Activated T-helper 1 cell treated with anti-CD3 and anti-CD28 coated beads, Interleukin-12 subunit alpha, Interleukin-12 subunit beta, Interleukin-2, Interleukin-4 antibody, amounts not matched to agents 30 ng/mL and 10 ng/mL and 1 ng/mL, durations not matched to agents 14 hours and 24 hours and 36 hours (primary cell): ENCODE measurements around the gene VHLL. TPM values are rescaled to one million over a fixed set of nuclear protein-coding genes. Genes with fewer than 3 reads are reported as not detected.
A peak's percentile ranks its signal among the peaks of the same experiment; 100 is the strongest.

Experiments used
- DNase-seq: peaks from one replicate; pipeline ENCODE4 v3.0.0; 2021; ENCODE audit warnings: low spot score
- H3K27ac Mint-ChIP-seq: one replicate; pipeline ENCODE4 v1.8.0; 2021; ENCODE audit warnings: mild to moderate bottlenecking, mixed read lengths
- H3K27me3 Mint-ChIP-seq: one replicate; pipeline ENCODE4 v1.8.0; 2022; ENCODE audit warnings: mild to moderate bottlenecking, moderate library complexity, mixed read lengths; ENCODE audit not compliant: insufficient read depth
- H3K36me3 Mint-ChIP-seq: one replicate; pipeline ENCODE4 v1.8.0; 2021; ENCODE audit warnings: low read depth, mixed read lengths
- H3K4me1 Mint-ChIP-seq: one replicate; pipeline ENCODE4 v1.8.0; 2021; ENCODE audit warnings: low read depth, mixed read lengths
- H3K4me3 Mint-ChIP-seq: one replicate; pipeline ENCODE4 v1.8.0; 2021; ENCODE audit warnings: mild to moderate bottlenecking, moderate library complexity, mixed read lengths
- H3K9me3 Mint-ChIP-seq: one replicate; pipeline ENCODE4 v1.8.0; 2021; ENCODE audit warnings: mixed read lengths
- intact Hi-C: fragments of 100-400 bp; cut with micrococcal nuclease; formaldehyde crosslinking; loops from one replicate; pipeline ENCODE4 v1.15.1; 2024
- total RNA-seq: library from RNA; stranded (reverse); gene quantifications from 2 replicates; pipeline ENCODE4 v1.2.3, GENCODE V29; 2022

The VHLL gene
- total RNA-seq, 1 donor from 2014 or later, result not detected

DNA sequence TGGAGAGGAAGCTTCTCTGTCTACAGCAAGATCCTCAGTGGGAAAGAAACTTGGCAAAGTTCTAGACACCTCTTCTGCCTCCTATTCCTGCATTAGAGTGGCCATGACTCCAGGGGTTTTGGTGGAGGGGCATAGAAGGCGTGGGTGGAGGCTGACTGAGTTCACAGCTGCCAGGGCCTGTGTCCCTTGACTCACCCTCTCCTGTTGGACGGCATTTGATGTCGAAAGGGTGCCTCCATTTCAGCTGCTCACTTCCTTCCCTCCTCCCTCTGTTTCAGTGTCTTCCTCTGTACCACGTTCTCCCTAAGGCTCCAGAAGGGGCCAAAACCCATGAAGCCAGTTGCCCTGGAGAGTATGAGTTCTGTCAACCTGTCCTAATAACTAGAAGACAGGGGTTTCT is 14.3 kb downstream of the VHLL start:
- Mint-ChIP-seq H3K4me1 (peaks cover 43% of the 10 kb centered on the region), H3K4me3 (peak overlapping the region; percentile 43), H3K27ac (no peak overlapping the region), H3K36me3 (peaks cover 13% of the 10 kb centered on the region), H3K27me3 (no peaks in the 10 kb centered on the region), H3K9me3 (no peaks in the 10 kb centered on the region)
- no peak for DNase-seq
- intact Hi-C loops, result loop anchor here (5.0 kb wide), 3 partner anchors 163 to 1147 kb away; partner anchors contain the start of genes IQGAP3 and SLC50A1

DNA sequence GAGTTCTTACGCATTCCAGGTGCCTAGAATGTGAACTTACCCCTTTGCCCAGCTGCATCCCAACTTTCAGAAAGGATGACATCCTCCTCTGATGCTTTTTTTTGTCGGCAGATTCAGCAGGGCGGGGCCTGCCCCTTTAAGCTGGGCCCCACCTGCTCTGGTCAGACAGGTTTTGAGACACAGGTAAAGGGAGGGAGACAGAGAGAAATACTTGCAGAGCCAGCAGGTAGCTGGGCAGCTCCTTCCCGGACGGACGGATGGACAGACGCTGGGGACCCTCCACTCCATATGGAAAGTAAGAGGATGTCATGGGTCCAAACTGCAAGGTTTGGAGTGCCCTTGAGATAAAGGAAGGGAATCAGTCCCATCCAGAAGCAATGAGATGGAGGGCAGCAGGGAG is 15.0 kb downstream of the VHLL start, which contains the start of gene TMEM79:
TMEM79 (plus strand) TSS at position 214 of the 400 bp plus-strand sequence. CDS start 902 bp downstream, outside the sequence.
- no peaks in the 10 kb centered on the region for H3K27me3 Mint-ChIP-seq
- H3K4me3 Mint-ChIP-seq, result peak within 1 kb of the TSS; percentile 91
- peaks cover 44% of the 10 kb centered on the region for H3K4me1 Mint-ChIP-seq
- DNase-seq, result no peak
- no peaks in the 10 kb centered on the region for H3K9me3 Mint-ChIP-seq
- peak within 1 kb of the TSS; percentile 93 for H3K27ac Mint-ChIP-seq
- H3K36me3 Mint-ChIP-seq, result peaks cover 10% of the 10 kb centered on the region
- intact Hi-C loops, result loop anchor here (5.0 kb wide), 3 partner anchors 163 to 1147 kb away; partner anchors contain the start of genes IQGAP3 and SLC50A1

DNA sequence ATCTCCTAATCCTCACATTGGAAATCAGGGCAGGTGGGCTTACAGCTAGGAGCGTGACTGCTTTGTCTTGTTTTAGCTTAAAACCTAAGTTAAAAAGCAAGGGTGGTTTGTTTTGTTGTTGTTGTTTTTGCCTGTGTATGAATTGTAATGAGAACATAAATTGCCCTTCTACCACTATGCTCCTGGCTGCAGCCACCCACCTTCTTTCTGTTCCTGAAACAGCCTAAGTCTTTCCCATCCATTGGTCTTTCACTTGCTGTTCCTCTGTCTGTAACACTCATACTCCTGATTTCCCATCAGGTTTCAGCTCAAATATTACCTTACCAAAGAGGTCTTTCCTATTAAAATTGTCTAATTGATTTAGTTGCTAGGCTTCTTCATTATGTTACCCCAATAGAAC is 15.6 kb downstream of the VHLL start:
- H3K27ac Mint-ChIP-seq, result peak overlapping the region; percentile 93
- H3K4me3 Mint-ChIP-seq, result peak overlapping the region; percentile 91
- DNase-seq, result no peak
- peaks cover 10% of the 10 kb centered on the region for H3K36me3 Mint-ChIP-seq
- no peaks in the 10 kb centered on the region for H3K9me3 Mint-ChIP-seq
- peaks cover 44% of the 10 kb centered on the region for H3K4me1 Mint-ChIP-seq
- intact Hi-C loops, result loop anchor here (1.0 to 5.0 kb wide), 6 partner anchors 164 to 1146 kb away; partner anchors contain the start of genes IQGAP3, PRCC, RIT1 and SLC50A1
- no peaks in the 10 kb centered on the region for H3K27me3 Mint-ChIP-seq

DNA sequence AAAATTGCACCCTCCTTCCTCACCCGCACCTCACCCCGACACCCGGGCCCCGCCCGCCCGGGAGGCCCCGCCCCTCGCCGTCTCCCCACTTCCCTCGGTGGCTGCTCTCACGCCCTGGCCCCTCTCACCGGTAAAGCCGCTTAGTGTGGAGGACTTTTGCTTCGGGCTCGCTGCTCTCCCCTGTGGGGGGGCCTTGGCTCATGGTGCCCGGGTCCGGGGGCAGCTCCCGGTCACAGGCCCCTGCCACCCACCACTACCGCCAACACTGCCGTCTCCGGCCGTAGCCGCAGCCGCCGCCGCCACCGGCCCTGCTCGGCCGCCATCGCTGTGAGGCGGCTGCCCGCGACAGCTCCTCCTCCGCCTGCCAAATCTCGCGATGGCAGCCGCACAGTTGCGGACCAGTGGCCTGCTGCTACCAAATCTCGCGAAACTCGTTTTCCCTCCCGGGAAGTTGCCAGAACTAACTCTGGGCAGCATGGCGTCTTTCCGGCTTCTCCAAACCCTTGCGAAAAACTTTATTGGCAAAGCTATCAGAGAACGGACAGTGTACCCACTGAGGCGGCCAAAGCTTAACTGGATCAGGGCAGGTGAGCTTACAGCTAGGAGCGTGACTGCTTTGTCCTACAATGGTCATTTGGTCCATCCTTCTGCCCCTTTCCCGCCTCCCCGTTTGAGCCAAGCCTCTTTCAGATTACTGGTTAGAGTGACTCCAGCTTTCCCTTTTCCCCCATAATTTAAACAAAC is 16.5 kb downstream of the VHLL start, which contains the start of gene SMG5:
SMG5 (minus strand) TSS at position 347 of the 744 bp plus-strand sequence; CDS start at position 202, 145 bp downstream.
- intact Hi-C loops, result loop anchor here (1.0 to 5.0 kb wide), 15 partner anchors 13 to 1145 kb away; partner anchors contain the start of genes CCT3, GLMP, IQGAP3 and KHDC4
- Mint-ChIP-seq H3K27me3 (peaks cover 1% of the 10 kb centered on the region), H3K4me3 (peak within 1 kb of the TSS; percentile 91), H3K9me3 (no peaks in the 10 kb centered on the region), H3K36me3 (peaks cover 18% of the 10 kb centered on the region), H3K27ac (peak within 1 kb of the TSS; percentile 93), H3K4me1 (peaks cover 44% of the 10 kb centered on the region)
- DNase-seq, result peak; percentile 94

DNA sequence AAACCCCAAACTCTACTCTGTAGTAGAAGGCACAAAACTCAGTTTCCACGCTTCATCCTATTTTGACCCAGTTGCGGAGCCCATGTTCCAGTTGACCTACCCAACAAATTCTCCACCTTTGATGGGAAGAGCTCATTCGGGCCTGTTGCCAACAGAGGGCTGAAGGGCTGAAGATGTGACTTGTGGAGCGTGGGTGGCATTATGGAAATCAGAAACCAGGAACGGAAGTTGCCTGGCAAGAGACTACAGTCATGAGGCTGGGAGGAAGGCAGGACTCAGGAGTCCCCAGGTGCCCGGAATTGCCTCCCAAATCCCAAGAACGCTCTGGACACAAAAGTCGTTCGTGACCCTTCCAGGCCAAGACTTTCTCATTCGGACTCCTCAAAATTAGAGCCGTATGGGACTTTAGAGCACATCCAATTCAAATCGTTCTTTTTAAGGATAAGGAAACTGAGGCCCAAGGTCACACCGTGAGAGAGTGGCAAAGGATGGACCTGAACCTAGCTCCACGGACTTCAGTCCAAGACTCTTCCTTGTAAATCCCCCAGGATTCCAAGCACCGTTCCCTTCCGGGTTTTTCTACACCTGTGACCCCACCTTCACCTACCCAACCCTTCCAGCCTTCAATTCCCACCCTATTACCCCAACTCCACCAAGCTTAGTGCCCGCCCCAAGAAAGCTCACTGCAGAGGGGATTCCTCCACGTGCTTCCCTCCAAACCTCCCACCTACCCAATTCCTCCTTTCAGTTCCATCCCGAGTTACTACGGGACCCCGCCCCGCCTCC is 17.2 kb downstream of the VHLL start:
- Mint-ChIP-seq H3K4me1 (peaks cover 44% of the 10 kb centered on the region), H3K36me3 (peaks cover 24% of the 10 kb centered on the region), H3K27me3 (peaks cover 1% of the 10 kb centered on the region), H3K9me3 (no peaks in the 10 kb centered on the region), H3K4me3 (peak overlapping the region; percentile 91), H3K27ac (peak overlapping the region; percentile 93)
- DNase-seq, result no peak
- intact Hi-C loops, result loop anchor here (1.0 to 5.0 kb wide), 14 partner anchors 13 to 1145 kb away; partner anchors contain the start of genes CCT3, GLMP, IQGAP3 and KHDC4

DNA sequence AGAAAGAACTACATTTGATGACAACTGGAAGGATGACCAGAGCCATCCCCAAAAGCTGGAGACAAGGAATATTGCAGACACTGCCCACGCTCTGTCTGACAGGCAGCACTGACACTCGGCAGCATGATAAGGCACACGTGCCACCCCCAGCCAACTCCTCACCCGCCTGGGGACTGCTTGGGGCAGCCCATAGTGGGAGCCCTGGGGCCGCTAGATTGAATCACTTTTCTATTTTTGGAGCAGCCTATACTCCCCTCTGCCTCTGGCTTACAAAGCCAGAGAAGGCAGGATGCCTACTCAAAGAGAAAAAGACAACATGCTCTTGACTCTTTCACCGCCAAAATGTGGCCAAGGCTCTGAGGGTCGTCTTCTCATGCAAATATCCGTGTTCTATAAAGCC is 17.8 kb downstream of the VHLL start:
- Mint-ChIP-seq H3K27ac (peak overlapping the region; percentile 93), H3K36me3 (peaks cover 26% of the 10 kb centered on the region), H3K27me3 (peaks cover 1% of the 10 kb centered on the region), H3K4me3 (peak overlapping the region; percentile 91), H3K4me1 (peaks cover 44% of the 10 kb centered on the region), H3K9me3 (no peaks in the 10 kb centered on the region)
- intact Hi-C loops, result loop anchor here (5.0 kb wide), 3 partner anchors 166 to 1144 kb away; partner anchors contain the start of genes IQGAP3 and SLC50A1
- no peak for DNase-seq

DNA sequence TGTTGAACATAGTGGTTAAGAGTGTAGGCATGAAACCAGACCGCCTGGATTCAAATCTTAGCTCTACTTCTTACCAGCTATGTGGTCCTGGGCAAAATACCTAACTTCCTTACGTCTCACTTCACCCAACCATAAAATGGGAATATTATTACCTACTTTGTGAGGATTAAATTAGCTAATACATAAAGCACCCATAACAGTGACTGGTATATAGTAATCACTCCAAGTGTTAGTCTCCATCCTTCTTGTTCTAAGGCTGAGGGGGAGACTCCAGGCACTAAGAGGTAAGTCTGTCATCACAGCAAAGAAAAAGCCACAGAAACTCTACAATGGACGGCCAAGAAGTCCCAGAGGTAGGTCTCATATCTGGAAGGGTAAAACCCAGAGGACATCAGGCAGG is 19.3 kb downstream of the VHLL start:
- peaks cover 42% of the 10 kb centered on the region for H3K4me1 Mint-ChIP-seq
- H3K4me3 Mint-ChIP-seq, result peak overlapping the region; percentile 17
- H3K9me3 Mint-ChIP-seq, result no peaks in the 10 kb centered on the region
- peak overlapping the region; percentile 50 for H3K27ac Mint-ChIP-seq
- H3K27me3 Mint-ChIP-seq, result peaks cover 1% of the 10 kb centered on the region
- intact Hi-C loops, result loop anchor here (5.0 kb wide), 3 partner anchors 167 to 1143 kb away; partner anchors contain the start of genes IQGAP3 and SLC50A1
- H3K36me3 Mint-ChIP-seq, result peaks cover 29% of the 10 kb centered on the region
- no peak for DNase-seq

DNA sequence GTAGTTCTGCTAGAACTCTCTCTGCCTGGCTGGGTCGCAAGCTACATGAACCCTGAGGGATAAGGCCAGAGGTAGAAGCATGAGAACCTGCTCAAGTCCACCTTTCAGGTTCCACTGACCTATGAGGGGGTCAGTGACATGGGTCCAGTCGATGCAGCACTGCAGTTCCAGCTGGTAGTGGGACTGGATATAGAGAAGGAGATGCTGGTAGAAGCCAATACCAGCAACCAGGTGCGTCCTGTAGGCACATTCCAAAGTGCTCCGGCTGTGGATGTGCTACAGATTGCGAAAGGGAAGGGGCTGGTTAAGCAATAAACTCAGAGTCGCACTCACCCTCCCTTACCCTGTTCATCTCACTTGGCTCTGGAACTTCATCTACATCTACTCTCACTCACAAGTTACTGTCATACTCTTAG is 22.1 kb downstream of the VHLL start:
- Mint-ChIP-seq H3K27ac (no peak overlapping the region), H3K27me3 (peaks cover 1% of the 10 kb centered on the region), H3K9me3 (no peaks in the 10 kb centered on the region), H3K4me3 (no peak overlapping the region), H3K4me1 (peaks cover 21% of the 10 kb centered on the region), H3K36me3 (peaks cover 50% of the 10 kb centered on the region)
- no peak for DNase-seq
- intact Hi-C loops, result no loop called here

DNA sequence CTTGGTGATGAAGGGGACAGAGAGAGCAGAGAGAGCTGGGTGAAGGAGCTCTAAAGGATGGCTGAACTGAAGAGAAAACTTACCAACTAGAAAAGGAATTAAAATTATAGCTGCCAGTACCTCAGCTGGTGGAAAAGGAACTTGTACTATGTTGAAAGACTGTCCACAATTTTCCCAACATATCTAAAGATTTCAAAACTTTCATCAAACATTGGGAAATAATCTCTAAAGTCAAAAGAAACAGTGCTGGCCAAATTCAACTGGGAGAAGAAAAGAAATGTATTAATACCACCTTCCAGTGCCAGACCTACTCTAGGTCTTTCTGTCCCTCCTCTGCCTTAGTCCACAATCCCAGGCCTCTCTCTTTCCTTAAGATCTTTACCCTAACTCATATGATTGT is 22.6 kb downstream of the VHLL start:
- Mint-ChIP-seq H3K4me3 (no peak overlapping the region), H3K27me3 (peaks cover 1% of the 10 kb centered on the region), H3K27ac (no peak overlapping the region), H3K9me3 (no peaks in the 10 kb centered on the region), H3K36me3 (peaks cover 53% of the 10 kb centered on the region), H3K4me1 (peaks cover 18% of the 10 kb centered on the region)
- no peak for DNase-seq
- intact Hi-C loops, result no loop called here

DNA sequence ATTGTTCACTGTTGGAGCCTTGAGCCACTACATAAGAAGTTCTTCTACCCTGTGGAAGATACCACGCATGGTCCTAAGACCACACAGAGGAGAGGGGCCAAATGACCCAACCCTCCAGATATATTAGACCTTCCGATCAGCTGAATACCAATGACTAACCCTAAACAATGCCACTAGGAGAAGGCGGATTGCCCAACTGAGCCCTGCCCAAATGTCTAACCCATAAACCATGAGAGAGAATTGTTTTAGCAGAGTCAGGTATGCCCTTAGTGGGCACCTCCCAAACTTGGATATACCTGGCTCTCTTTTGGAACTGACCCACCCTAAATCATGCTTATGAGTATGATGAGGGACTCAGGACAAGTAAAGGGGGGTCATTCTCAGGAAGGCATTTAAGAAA is 28.8 kb downstream of the VHLL start:
- H3K4me3 Mint-ChIP-seq, result no peak overlapping the region
- peaks cover 59% of the 10 kb centered on the region for H3K36me3 Mint-ChIP-seq
- no peaks in the 10 kb centered on the region for H3K9me3 Mint-ChIP-seq
- H3K27ac Mint-ChIP-seq, result no peak overlapping the region
- DNase-seq, result no peak
- no peaks in the 10 kb centered on the region for H3K27me3 Mint-ChIP-seq
- intact Hi-C loops, result no loop called here
- H3K4me1 Mint-ChIP-seq, result no peaks in the 10 kb centered on the region

DNA sequence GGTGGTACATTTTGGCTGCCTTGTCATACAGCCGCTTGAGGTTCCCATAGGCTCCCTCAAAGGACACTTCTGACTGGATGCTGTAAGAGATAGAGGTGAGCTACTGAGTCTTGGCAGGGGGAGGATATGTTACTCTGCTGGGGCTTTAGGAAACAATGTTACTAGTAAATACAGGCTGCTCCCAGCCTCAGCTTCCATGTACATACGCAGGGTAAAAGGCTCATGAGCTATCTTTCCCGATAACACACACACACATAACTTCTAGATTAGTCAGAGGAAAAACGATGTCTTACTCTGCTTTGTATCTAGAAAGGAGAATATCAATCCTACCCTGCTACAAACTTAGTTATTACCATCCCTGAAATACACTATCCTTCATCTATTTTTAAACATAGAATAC is 30.8 kb downstream of the VHLL start:
- Mint-ChIP-seq H3K9me3 (no peaks in the 10 kb centered on the region), H3K27me3 (no peaks in the 10 kb centered on the region), H3K27ac (no peak overlapping the region), H3K4me1 (no peaks in the 10 kb centered on the region), H3K4me3 (no peak overlapping the region), H3K36me3 (peaks cover 59% of the 10 kb centered on the region)
- DNase-seq, result no peak
- intact Hi-C loops, result no loop called here

DNA sequence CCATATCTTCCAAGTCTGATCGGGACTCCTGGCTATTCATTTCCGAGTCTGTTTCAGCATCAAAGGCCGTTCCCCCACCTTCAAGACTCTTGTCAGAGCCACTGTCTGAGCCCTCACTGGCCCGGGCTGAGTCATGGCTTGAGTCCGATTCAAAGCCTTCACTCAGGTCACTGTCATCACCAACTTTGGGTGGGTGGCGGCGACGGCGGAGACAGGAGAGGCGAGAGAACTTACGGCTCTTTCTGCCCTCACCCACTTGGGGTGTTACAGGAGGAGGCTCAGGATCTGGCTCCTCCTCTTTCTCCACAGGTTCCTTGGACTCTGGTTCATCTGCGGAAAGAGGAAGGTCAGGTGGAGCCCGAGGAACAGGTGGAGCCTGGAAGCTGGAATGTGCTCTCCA is 33.1 kb downstream of the VHLL start:
- intact Hi-C loops, result no loop called here
- H3K27me3 Mint-ChIP-seq, result no peaks in the 10 kb centered on the region
- H3K27ac Mint-ChIP-seq, result no peak overlapping the region
- H3K9me3 Mint-ChIP-seq, result no peaks in the 10 kb centered on the region
- DNase-seq, result no peak
- peaks cover 58% of the 10 kb centered on the region for H3K36me3 Mint-ChIP-seq
- no peak overlapping the region for H3K4me3 Mint-ChIP-seq
- no peaks in the 10 kb centered on the region for H3K4me1 Mint-ChIP-seq
